A673 (cell line): ENCODE results near the gene GMPPA. TPM values are rescaled to one million over a fixed set of nuclear protein-coding genes. Genes with fewer than 3 reads are reported as not detected.

ENCODE experiments used
- BruUV-seq: library from RNA; stranded (reverse); fragments of 400-500 nt; replicated peaks from 2 replicates; lab custom pipeline; 2021; lab: Mats Ljungman, UMichigan
- CTCF ChIA-PET: fragments of 300-600 bp; sonication (Branson Sonifier 250); formaldehyde crosslinking; loops from one replicate; lab custom pipeline; 2022; ENCODE audit warnings: antibody characterized with exemption; lab: Charles Lee
- POLR2A ChIA-PET: fragments of 300-600 bp; sonication (Branson Sonifier 250); formaldehyde crosslinking; loops from one replicate; lab custom pipeline; 2022; ENCODE audit warnings: antibody characterized with exemption; ENCODE audit not compliant: low non-redundant PET; lab: Charles Lee
- DNase-seq: peaks from one replicate; pipeline ENCODE4 v3.0.0-alpha.2; 2015; ENCODE audit warnings: low spot score
- H3K27ac ChIP-seq: fragments of 200-600 bp; sonication (generic); 2 replicates; pipeline ENCODE4 v1.5.1; 2016; ENCODE audit warnings: mixed run types, low read depth, mild to moderate bottlenecking, mixed read lengths, antibody characterized with exemption, low read length; ENCODE audit not compliant: poor library complexity, severe bottlenecking
- H3K27me3 ChIP-seq: fragments of 200-600 bp; sonication (generic); replicated peaks from 2 replicates; pipeline ENCODE4 v1.6.1; 2017; ENCODE audit warnings: mixed run types, low read depth, mild to moderate bottlenecking, mixed read lengths, antibody characterized with exemption, low read length; ENCODE audit not compliant: insufficient read depth, poor library complexity
- H3K36me3 ChIP-seq: fragments of 200-600 bp; sonication (generic); 2 replicates; pipeline ENCODE4 v1.6.1; 2016; ENCODE audit warnings: mixed run types, mild to moderate bottlenecking, mixed read lengths, antibody characterized with exemption, low read length; ENCODE audit not compliant: insufficient read depth, poor library complexity, severe bottlenecking
- H3K4me1 ChIP-seq: fragments of 200-600 bp; sonication (generic); 2 replicates; pipeline ENCODE4 v1.6.1; 2017; ENCODE audit warnings: mixed run types, mild to moderate bottlenecking, mixed read lengths, antibody characterized with exemption, low read length; ENCODE audit not compliant: insufficient read depth, poor library complexity, severe bottlenecking
- H3K4me3 ChIP-seq: fragments of 200-600 bp; sonication (generic); 2 replicates; pipeline ENCODE4 v1.5.1; 2016; ENCODE audit warnings: low read depth, mixed run types, mild to moderate bottlenecking, mixed read lengths, low read length; ENCODE audit not compliant: poor library complexity, severe bottlenecking
- H3K9me3 ChIP-seq: fragments of 200-600 bp; sonication (generic); 2 replicates; pipeline ENCODE4 v1.6.1; 2016; ENCODE audit warnings: mixed run types, low read depth, mild to moderate bottlenecking, mixed read lengths, antibody characterized with exemption, low read length; ENCODE audit not compliant: poor library complexity, severe bottlenecking
- CTCF ChIP-seq: fragments of 300-800, 200-600 bp; sonication (generic); conservative IDR thresholded peaks from 2 replicates; pipeline ENCODE4 v1.5.1; 2017; ENCODE audit warnings: low read depth, mild to moderate bottlenecking, antibody characterized with exemption, low read length, moderate library complexity, mixed read lengths
- EZH2 ChIP-seq: fragments of 200-600 bp; sonication (generic); IDR thresholded peaks from 2 replicates; pipeline ENCODE4 v1.6.1; 2017; ENCODE audit warnings: borderline replicate concordance, low read depth, mild to moderate bottlenecking, mixed read lengths, antibody characterized with exemption, low read length; ENCODE audit not compliant: poor library complexity, severe bottlenecking
- intact Hi-C: fragments of 100-400 bp; cut with micrococcal nuclease; formaldehyde crosslinking; loops from one replicate; pipeline ENCODE4 v1.10.0; 2022; ENCODE audit not compliant: unreplicated experiment
- total RNA-seq: library from RNA; stranded (reverse); gene quantifications from 2 replicates; pipeline ENCODE4 v1.2.3, GENCODE V29; 2021

GMPPA gene
- total RNA-seq, 1 experiment from 2014 or later, result 32.1 TPM

- ChIA-PET POLR2A (interaction anchor here (0.7 to 1.0 kb wide), 2 partner anchors 11 to 14 kb away, joined by 4 to 9 read pairs; partner anchors contain the start of gene GMPPA), CTCF (interaction anchor here (0.5 to 2.1 kb wide), 22 partner anchors 9 to 303 kb away, joined by 3 to 31 read pairs (median 6); partner anchors contain the start of genes GMPPA and ZFAND2B)
- H3K4me1 ChIP-seq, result peaks cover 80% of the 10 kb centered on the region
- no TSS peak for BruUV-seq
- peak; percentile 72 for DNase-seq
- TF ChIP-seq EZH2 (no peak), CTCF (peak; percentile 84)
- intact Hi-C loops, result no loop called here
- H3K9me3 ChIP-seq, result no peaks in the 10 kb centered on the region
- peaks cover 3% of the 10 kb centered on the region for H3K36me3 ChIP-seq
- H3K4me3 ChIP-seq, result peak overlapping the region; percentile 24
- no peaks in the 10 kb centered on the region for H3K27me3 ChIP-seq
- H3K27ac ChIP-seq, result peak overlapping the region; percentile 73
These were observed 11.3 kb downstream of the GMPPA start for GRCh38 chr2:219509780-219510511.

GRCh38 chr2:219510512-219511135 is 11.9 kb downstream of the GMPPA start:
- Histone ChIP-seq H3K27ac (peak overlapping the region; percentile 73), H3K4me1 (peaks cover 80% of the 10 kb centered on the region)
- POLR2A ChIA-PET, result interaction anchor here (0.7 kb wide), 2 partner anchors 12 to 25 kb away, joined by 4 to 9 read pairs; partner anchors contain the start of gene GMPPA

More at GRCh38 chr2:219510512-219511135, 11.9 kb downstream of the GMPPA start:
- peaks cover 3% of the 10 kb centered on the region for H3K36me3 ChIP-seq
- peak overlapping the region; percentile 24 for H3K4me3 ChIP-seq
- H3K9me3 ChIP-seq, result no peaks in the 10 kb centered on the region
- DNase-seq, result no peak
- intact Hi-C loops, result no loop called here
- no TSS peak for BruUV-seq
- no peak for TF ChIP-seq CTCF
- TF ChIP-seq EZH2, result no peak
- CTCF ChIA-PET, result interaction anchor here (0.6 to 2.1 kb wide), 15 partner anchors 9 to 102 kb away, joined by 4 to 31 read pairs (median 9); partner anchors contain the start of gene GMPPA
- no peaks in the 10 kb centered on the region for H3K27me3 ChIP-seq
